ENCODE measurements around the gene MALRD1.

GRCh38 chr10:19367176-19367575, 318.6 kb downstream of the MALRD1 start:
- no peak for TF ChIP-seq CTCF (conservative IDR thresholded peaks at IDR 0.05 in 1 of 2, IDR thresholded peaks at IDR 0.05 in 1 of 2; ENCODE audit: low read depth in 1 of 2, low read length in 2 of 2)
- no peak for TF ChIP-seq EZH2 (IDR thresholded peaks at IDR 0.05; ENCODE audit: low read length, missing control alignments)

Data from fibroblast of lung (primary cell).